ENCODE data around the gene CHSY3.

CHSY3 gene

DNA sequence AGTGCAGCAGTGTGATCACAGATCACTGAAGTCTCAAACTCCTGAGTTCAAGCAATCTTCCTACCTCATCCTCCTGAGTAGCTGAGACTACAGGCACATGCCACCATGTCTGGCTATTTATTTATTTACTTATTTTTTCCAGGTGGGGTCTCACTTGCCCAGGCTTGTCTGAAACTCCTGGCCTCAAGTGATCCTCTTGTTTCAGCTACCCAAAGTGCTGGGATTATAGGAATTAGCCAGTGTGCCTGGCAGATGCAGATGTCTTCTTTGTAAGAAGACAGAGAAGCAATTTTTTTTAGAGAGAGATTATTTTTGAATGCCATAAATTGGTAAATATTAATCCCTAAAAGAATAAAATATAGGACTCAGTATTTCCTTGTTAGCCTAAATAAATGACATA lies 54.3 kb downstream of the CHSY3 start:
- Histone ChIP-seq H3K27ac (ENCODE audit: low read length, poor library complexity, severe bottlenecking) (no peak overlapping the region), H3K4me2 (ENCODE audit: low read length, poor library complexity, severe bottlenecking) (no peak overlapping the region), H3K9me3 (ENCODE audit: control insufficient read depth, low read length) (no peaks in the 10 kb centered on the region), H3K14ac (ENCODE audit: low read length in 2 of 2) (no peak overlapping the region), H3K23ac (ENCODE audit: low read length in 2 of 2) (no peak overlapping the region), H2AK5ac (ENCODE audit: low read length, severe bottlenecking) (no peak overlapping the region), H3K4me3 (ENCODE audit: insufficient read depth in 1 of 2, low read depth in 1 of 2, low read length in 2 of 2) (no peak overlapping the region), H4K91ac (ENCODE audit: low read length) (no peak overlapping the region), H4K8ac (ENCODE audit: low read length) (no peak overlapping the region), H3K79me1 (replicated peaks; ENCODE audit: low read length, poor library complexity, severe bottlenecking) (no peaks in the 10 kb centered on the region), H3K27me3 (ENCODE audit: control insufficient read depth in 1 of 2, insufficient read depth in 1 of 2, low read length in 2 of 2) (no peaks in the 10 kb centered on the region), H3K4me1 (ENCODE audit: control insufficient read depth, insufficient read depth, low read depth, low read length) (peaks cover 2% of the 10 kb centered on the region), H2BK5ac (ENCODE audit: low read depth, low read length, poor library complexity, severe bottlenecking) (no peak overlapping the region), H3K4ac (ENCODE audit: low read depth in 1 of 2, low read length in 2 of 2) (no peak overlapping the region), H2AFZ (ENCODE audit: low read depth, low read length) (no peak overlapping the region), H2BK120ac (ENCODE audit: low read depth, low read length) (no peak overlapping the region), H3K36me3 (ENCODE audit: control insufficient read depth in 1 of 2, insufficient read depth in 2 of 2, low read depth in 1 of 2, low read length in 2 of 2) (no peaks in the 10 kb centered on the region), H2BK15ac (ENCODE audit: low read depth, poor library complexity, severe bottlenecking) (no peak overlapping the region), H2BK12ac (ENCODE audit: low read length in 2 of 2) (no peak overlapping the region), H3K9ac (ENCODE audit: low read length) (no peak overlapping the region), H3K18ac (ENCODE audit: low read depth in 1 of 2, low read length in 2 of 2) (no peak overlapping the region)
- DNase-seq, result no peak

DNA sequence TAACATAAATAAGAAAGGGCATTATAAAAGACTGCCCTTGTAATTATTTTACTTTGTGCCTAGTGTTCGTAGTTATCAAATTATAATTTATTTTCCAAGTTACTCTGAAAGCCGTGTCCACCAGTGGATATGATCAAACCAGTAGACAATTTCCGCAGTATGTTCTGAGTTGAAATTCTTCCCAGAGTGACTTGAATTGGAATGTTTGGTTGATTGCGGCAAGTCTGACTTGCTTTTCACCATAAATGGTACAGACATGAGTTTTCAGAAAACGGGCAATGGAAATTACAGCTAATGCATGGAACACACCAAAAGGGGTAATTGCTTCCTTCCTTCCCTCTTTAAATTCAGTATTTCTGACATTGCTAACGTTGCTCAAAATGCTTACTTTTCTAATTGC lies 56.6 kb downstream of the CHSY3 start:
- no peak overlapping the region for H3K18ac ChIP-seq (ENCODE audit: low read depth in 1 of 2, low read length in 2 of 2)
- no peak overlapping the region for H3K23ac ChIP-seq (ENCODE audit: low read length in 2 of 2)
- no peak overlapping the region for H2BK12ac ChIP-seq (ENCODE audit: low read length in 2 of 2)
- no peak overlapping the region for H2BK15ac ChIP-seq (ENCODE audit: low read depth, poor library complexity, severe bottlenecking)
- no peak overlapping the region for H2AFZ ChIP-seq (ENCODE audit: low read depth, low read length)
- H4K8ac ChIP-seq (ENCODE audit: low read length), result no peak overlapping the region
- no peaks in the 10 kb centered on the region for H3K79me1 ChIP-seq (replicated peaks; ENCODE audit: low read length, poor library complexity, severe bottlenecking)
- no peaks in the 10 kb centered on the region for H3K27me3 ChIP-seq (ENCODE audit: control insufficient read depth in 1 of 2, insufficient read depth in 1 of 2, low read length in 2 of 2)
- H3K4ac ChIP-seq (ENCODE audit: low read depth in 1 of 2, low read length in 2 of 2), result no peak overlapping the region
- no peak overlapping the region for H2AK5ac ChIP-seq (ENCODE audit: low read length, severe bottlenecking)
- no peaks in the 10 kb centered on the region for H3K36me3 ChIP-seq (ENCODE audit: control insufficient read depth in 1 of 2, insufficient read depth in 2 of 2, low read depth in 1 of 2, low read length in 2 of 2)
- WGBS, result over 99% methylated on average over 5 of the region's 6 CpGs
- H4K91ac ChIP-seq (ENCODE audit: low read length), result no peak overlapping the region
- H3K14ac ChIP-seq (ENCODE audit: low read length in 2 of 2), result no peak overlapping the region
- H3K9ac ChIP-seq (ENCODE audit: low read length), result no peak overlapping the region
- no peak overlapping the region for H3K27ac ChIP-seq (ENCODE audit: low read length, poor library complexity, severe bottlenecking)
- H2BK120ac ChIP-seq (ENCODE audit: low read depth, low read length), result no peak overlapping the region
- no peak overlapping the region for H3K4me3 ChIP-seq (ENCODE audit: insufficient read depth in 1 of 2, low read depth in 1 of 2, low read length in 2 of 2)
- H2BK5ac ChIP-seq (ENCODE audit: low read depth, low read length, poor library complexity, severe bottlenecking), result no peak overlapping the region
- H3K9me3 ChIP-seq (ENCODE audit: control insufficient read depth, low read length), result no peaks in the 10 kb centered on the region
- peaks cover 2% of the 10 kb centered on the region for H3K4me1 ChIP-seq (ENCODE audit: control insufficient read depth, insufficient read depth, low read depth, low read length)
- H3K4me2 ChIP-seq (ENCODE audit: low read length, poor library complexity, severe bottlenecking), result no peak overlapping the region
- no peak for DNase-seq

DNA sequence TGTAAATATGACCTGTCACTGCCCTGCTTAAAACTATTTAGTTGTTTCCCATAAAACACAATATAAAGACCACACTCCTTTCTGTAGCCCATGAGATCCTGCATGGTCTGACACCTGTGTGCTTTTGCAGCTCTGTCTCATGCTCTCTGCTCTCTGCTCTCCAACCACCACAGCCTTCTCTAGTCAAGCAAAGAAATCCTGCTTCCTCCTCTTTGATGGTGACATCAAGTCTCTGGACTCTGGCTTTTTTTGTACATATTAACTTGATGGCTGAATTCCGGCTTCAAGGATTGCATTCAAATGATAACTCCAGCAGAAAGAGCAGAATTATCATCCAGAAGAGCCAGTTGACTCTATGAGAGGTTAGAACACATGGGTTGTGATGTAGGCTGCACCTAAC lies 58.2 kb downstream of the CHSY3 start:
- Histone ChIP-seq H3K9me3 (ENCODE audit: control insufficient read depth, low read length) (no peaks in the 10 kb centered on the region), H3K4me3 (ENCODE audit: insufficient read depth in 1 of 2, low read depth in 1 of 2, low read length in 2 of 2) (no peak overlapping the region), H3K14ac (ENCODE audit: low read length in 2 of 2) (no peak overlapping the region), H4K91ac (ENCODE audit: low read length) (no peak overlapping the region), H2BK15ac (ENCODE audit: low read depth, poor library complexity, severe bottlenecking) (no peak overlapping the region), H2AFZ (ENCODE audit: low read depth, low read length) (no peak overlapping the region), H2BK12ac (ENCODE audit: low read length in 2 of 2) (peak overlapping the region in 1 of 2 experiments; percentile 32), H3K4me1 (ENCODE audit: control insufficient read depth, insufficient read depth, low read depth, low read length) (peaks cover 2% of the 10 kb centered on the region), H3K18ac (ENCODE audit: low read depth in 1 of 2, low read length in 2 of 2) (no peak overlapping the region), H2AK5ac (ENCODE audit: low read length, severe bottlenecking) (no peak overlapping the region), H3K27me3 (ENCODE audit: control insufficient read depth in 1 of 2, insufficient read depth in 1 of 2, low read length in 2 of 2) (no peaks in the 10 kb centered on the region), H3K27ac (ENCODE audit: low read length, poor library complexity, severe bottlenecking) (no peak overlapping the region), H3K36me3 (ENCODE audit: control insufficient read depth in 1 of 2, insufficient read depth in 2 of 2, low read depth in 1 of 2, low read length in 2 of 2) (no peaks in the 10 kb centered on the region), H3K4ac (ENCODE audit: low read depth in 1 of 2, low read length in 2 of 2) (no peak overlapping the region), H3K23ac (ENCODE audit: low read length in 2 of 2) (no peak overlapping the region), H2BK5ac (ENCODE audit: low read depth, low read length, poor library complexity, severe bottlenecking) (no peak overlapping the region), H4K8ac (ENCODE audit: low read length) (no peak overlapping the region), H2BK120ac (ENCODE audit: low read depth, low read length) (no peak overlapping the region), H3K79me1 (replicated peaks; ENCODE audit: low read length, poor library complexity, severe bottlenecking) (no peaks in the 10 kb centered on the region), H3K9ac (ENCODE audit: low read length) (no peak overlapping the region), H3K4me2 (ENCODE audit: low read length, poor library complexity, severe bottlenecking) (no peak overlapping the region)
- no peak for DNase-seq
- WGBS, result 100% methylated on average over 1 of the region's 1 CpG

DNA sequence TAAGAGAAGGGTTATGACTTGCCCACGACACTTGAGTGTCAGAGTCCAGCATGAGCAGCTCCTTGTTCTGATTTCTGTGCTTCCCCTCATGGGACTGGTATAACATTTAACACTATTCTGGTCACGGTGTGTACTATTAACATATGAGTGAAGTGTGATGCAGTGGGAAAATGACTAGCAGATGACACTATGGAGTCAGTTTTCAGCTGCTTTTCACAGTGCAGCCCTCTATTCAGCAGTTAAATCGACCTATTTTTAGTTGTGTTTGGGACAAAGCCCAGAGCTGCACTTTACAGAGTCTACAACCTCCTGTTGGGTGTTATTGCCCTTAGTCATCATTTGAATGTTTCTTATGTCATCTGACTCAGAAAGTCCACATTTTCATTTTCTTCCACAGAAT lies 59.1 kb downstream of the CHSY3 start:
- Histone ChIP-seq H3K4me3 (ENCODE audit: insufficient read depth in 1 of 2, low read depth in 1 of 2, low read length in 2 of 2) (peak overlapping the region in 1 of 2 experiments; percentile 38), H2BK120ac (ENCODE audit: low read depth, low read length) (no peak overlapping the region), H3K79me1 (replicated peaks; ENCODE audit: low read length, poor library complexity, severe bottlenecking) (no peaks in the 10 kb centered on the region), H4K8ac (ENCODE audit: low read length) (no peak overlapping the region), H3K4me2 (ENCODE audit: low read length, poor library complexity, severe bottlenecking) (no peak overlapping the region), H3K18ac (ENCODE audit: low read depth in 1 of 2, low read length in 2 of 2) (peak overlapping the region in 1 of 2 experiments; percentile 33), H3K14ac (ENCODE audit: low read length in 2 of 2) (no peak overlapping the region), H3K9me3 (ENCODE audit: control insufficient read depth, low read length) (no peaks in the 10 kb centered on the region), H3K23ac (ENCODE audit: low read length in 2 of 2) (no peak overlapping the region), H3K4me1 (ENCODE audit: control insufficient read depth, insufficient read depth, low read depth, low read length) (peaks cover 2% of the 10 kb centered on the region), H3K4ac (ENCODE audit: low read depth in 1 of 2, low read length in 2 of 2) (no peak overlapping the region), H2BK15ac (ENCODE audit: low read depth, poor library complexity, severe bottlenecking) (no peak overlapping the region), H3K27me3 (ENCODE audit: control insufficient read depth in 1 of 2, insufficient read depth in 1 of 2, low read length in 2 of 2) (no peaks in the 10 kb centered on the region), H2BK12ac (ENCODE audit: low read length in 2 of 2) (peak overlapping the region in 1 of 2 experiments; percentile 54), H3K27ac (ENCODE audit: low read length, poor library complexity, severe bottlenecking) (peak overlapping the region; percentile 72), H2BK5ac (ENCODE audit: low read depth, low read length, poor library complexity, severe bottlenecking) (no peak overlapping the region), H2AK5ac (ENCODE audit: low read length, severe bottlenecking) (no peak overlapping the region), H3K9ac (ENCODE audit: low read length) (peak overlapping the region; percentile 13), H3K36me3 (ENCODE audit: control insufficient read depth in 1 of 2, insufficient read depth in 2 of 2, low read depth in 1 of 2, low read length in 2 of 2) (no peaks in the 10 kb centered on the region), H2AFZ (ENCODE audit: low read depth, low read length) (no peak overlapping the region), H4K91ac (ENCODE audit: low read length) (no peak overlapping the region)
- WGBS, result 34% methylated on average over 3 of the region's 3 CpGs
- DNase-seq, result peak; percentile 86
